Measurements from ENCODE around the gene MESP1. TPM values are rescaled to one million over a fixed set of nuclear protein-coding genes. Genes with fewer than 3 reads are reported as not detected.

The MESP1 gene
- total and polyA plus RNA-seq, 2 experiments from 2014 or later: 0.50 to 2.7 TPM

GRCh38 chr15:89781891-89782618 is 31.0 kb upstream of the MESP1 start:
- no peak overlapping the region for H3K4me2 ChIP-seq
- no peaks in the 10 kb centered on the region for H3K36me3 ChIP-seq (replicated peaks; ENCODE audit: insufficient read depth, low read depth)
- no peaks in the 10 kb centered on the region for H4K20me1 ChIP-seq (ENCODE audit: insufficient read depth, poor library complexity, severe bottlenecking)
- no peaks in the 10 kb centered on the region for H3K79me2 ChIP-seq
- H3K9me2 ChIP-seq (replicated peaks; ENCODE audit: insufficient read depth): no peaks in the 10 kb centered on the region
- DNase-seq (ENCODE audit: low spot score): peak; percentile 64
- peaks cover 34% of the 10 kb centered on the region for H3K4me1 ChIP-seq (ENCODE audit: insufficient read depth)
- H3K27ac ChIP-seq: peak overlapping the region; percentile 76
- no peak overlapping the region for H2AFZ ChIP-seq
- no peaks in the 10 kb centered on the region for H3K27me3 ChIP-seq
- H3K4me3 ChIP-seq: no peak overlapping the region
- no peaks in the 10 kb centered on the region for H3K9me3 ChIP-seq (ENCODE audit: low read depth)
- WGBS (ENCODE audit: low lambda C conversion rate, missing lambda C conversion rate): 73% methylated on average over 15 of the region's 15 CpGs
- no peak for TF ChIP-seq CTCF (IDR thresholded peaks at IDR 0.05; ENCODE audit: poor library complexity)
- no peak for TF ChIP-seq EZH2 (IDR thresholded peaks at IDR 0.05; ENCODE audit: borderline replicate concordance)
- TF ChIP-seq EZH2phosphoT487 (IDR thresholded peaks at IDR 0.05; ENCODE audit: low read depth, severe bottlenecking, unreplicated experiment): no peak

GRCh38 chr15:89781055-89781454 is 30.0 kb upstream of the MESP1 start:
- H4K20me1 ChIP-seq (ENCODE audit: insufficient read depth, poor library complexity, severe bottlenecking): no peaks in the 10 kb centered on the region
- no peak for DNase-seq (ENCODE audit: low spot score)
- peaks cover 37% of the 10 kb centered on the region for H3K4me1 ChIP-seq (ENCODE audit: insufficient read depth)
- H3K4me3 ChIP-seq: no peak overlapping the region
- no peaks in the 10 kb centered on the region for H3K27me3 ChIP-seq
- TF ChIP-seq EZH2 (IDR thresholded peaks at IDR 0.05; ENCODE audit: borderline replicate concordance): no peak
- TF ChIP-seq EZH2phosphoT487 (IDR thresholded peaks at IDR 0.05; ENCODE audit: low read depth, severe bottlenecking, unreplicated experiment): no peak
- no peak for TF ChIP-seq CTCF (IDR thresholded peaks at IDR 0.05; ENCODE audit: poor library complexity)
- no peaks in the 10 kb centered on the region for H3K9me2 ChIP-seq (replicated peaks; ENCODE audit: insufficient read depth)
- peak overlapping the region; percentile 76 for H3K27ac ChIP-seq
- H2AFZ ChIP-seq: no peak overlapping the region
- H3K4me2 ChIP-seq: no peak overlapping the region
- H3K79me2 ChIP-seq: no peaks in the 10 kb centered on the region
- H3K9me3 ChIP-seq (ENCODE audit: low read depth): no peaks in the 10 kb centered on the region
- H3K36me3 ChIP-seq (replicated peaks; ENCODE audit: insufficient read depth, low read depth): no peaks in the 10 kb centered on the region
- WGBS (ENCODE audit: low lambda C conversion rate, missing lambda C conversion rate): 85% methylated on average over 6 of the region's 6 CpGs

GRCh38 chr15:89780601-89781000 is 29.6 kb upstream of the MESP1 start:
- Histone ChIP-seq H3K27ac (no peak overlapping the region), H3K4me2 (no peak overlapping the region), H2AFZ (no peak overlapping the region), H3K9me3 (ENCODE audit: low read depth) (no peaks in the 10 kb centered on the region), H3K36me3 (replicated peaks; ENCODE audit: insufficient read depth, low read depth) (no peaks in the 10 kb centered on the region), H3K27me3 (no peaks in the 10 kb centered on the region), H3K9me2 (replicated peaks; ENCODE audit: insufficient read depth) (no peaks in the 10 kb centered on the region), H3K4me3 (no peak overlapping the region), H3K4me1 (ENCODE audit: insufficient read depth) (peaks cover 39% of the 10 kb centered on the region), H3K79me2 (no peaks in the 10 kb centered on the region), H4K20me1 (ENCODE audit: insufficient read depth, poor library complexity, severe bottlenecking) (no peaks in the 10 kb centered on the region)
- 87% methylated on average over 6 of the region's 6 CpGs for WGBS (ENCODE audit: low lambda C conversion rate, missing lambda C conversion rate)
- no peak for DNase-seq (ENCODE audit: low spot score)
- no peak for TF ChIP-seq CTCF (IDR thresholded peaks at IDR 0.05; ENCODE audit: poor library complexity)
- TF ChIP-seq EZH2phosphoT487 (IDR thresholded peaks at IDR 0.05; ENCODE audit: low read depth, severe bottlenecking, unreplicated experiment): no peak
- TF ChIP-seq EZH2 (IDR thresholded peaks at IDR 0.05; ENCODE audit: borderline replicate concordance): no peak
